ENCODE data around the gene RPTOR.

DNA sequence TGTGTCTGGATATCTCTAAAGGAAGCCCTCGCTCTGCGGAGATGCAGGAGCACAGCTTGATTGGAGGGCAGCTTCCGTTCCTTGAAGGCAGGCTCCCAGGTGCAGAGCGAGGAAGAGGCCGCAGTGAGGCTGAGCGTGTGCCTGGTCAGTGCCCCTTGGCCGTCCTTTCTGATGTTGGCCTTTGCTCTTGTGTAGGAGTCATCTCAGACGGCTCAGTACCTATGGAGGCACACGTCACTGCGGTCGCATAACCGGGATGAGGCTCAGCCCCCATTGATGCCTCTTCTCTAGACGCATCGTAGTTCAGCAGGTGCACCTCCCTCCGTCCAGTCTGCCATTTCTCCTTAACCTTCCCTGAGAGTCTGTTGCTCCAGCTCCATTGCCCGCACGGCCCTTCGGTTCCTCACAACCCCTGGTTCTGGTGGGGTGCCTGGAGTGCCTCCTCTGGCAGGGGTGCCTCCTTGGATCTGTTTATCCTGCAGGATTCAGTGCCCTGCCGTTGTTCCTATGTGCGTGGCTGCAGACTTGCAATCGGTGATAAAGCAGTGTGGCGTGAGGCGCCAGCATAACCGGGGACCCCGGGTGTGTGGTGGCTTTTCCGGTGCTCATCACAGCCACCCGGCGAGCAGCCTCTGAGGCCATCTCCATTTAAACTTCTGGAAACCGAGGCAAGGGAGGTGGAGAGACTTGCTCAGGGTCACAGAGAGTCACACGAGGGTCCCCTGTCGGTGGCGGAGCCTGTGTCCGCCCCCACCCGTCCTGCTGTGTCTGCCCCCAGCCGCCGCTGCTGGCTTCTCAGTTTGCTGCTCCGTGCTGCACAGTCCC lies 258.2 kb downstream of the RPTOR start:
- TF ChIP-seq EZH2phosphoT487 (IDR thresholded peaks at IDR 0.05; ENCODE audit: borderline replicate concordance, low read depth, low read length): no peak
- TF ChIP-seq, protein P1, sequence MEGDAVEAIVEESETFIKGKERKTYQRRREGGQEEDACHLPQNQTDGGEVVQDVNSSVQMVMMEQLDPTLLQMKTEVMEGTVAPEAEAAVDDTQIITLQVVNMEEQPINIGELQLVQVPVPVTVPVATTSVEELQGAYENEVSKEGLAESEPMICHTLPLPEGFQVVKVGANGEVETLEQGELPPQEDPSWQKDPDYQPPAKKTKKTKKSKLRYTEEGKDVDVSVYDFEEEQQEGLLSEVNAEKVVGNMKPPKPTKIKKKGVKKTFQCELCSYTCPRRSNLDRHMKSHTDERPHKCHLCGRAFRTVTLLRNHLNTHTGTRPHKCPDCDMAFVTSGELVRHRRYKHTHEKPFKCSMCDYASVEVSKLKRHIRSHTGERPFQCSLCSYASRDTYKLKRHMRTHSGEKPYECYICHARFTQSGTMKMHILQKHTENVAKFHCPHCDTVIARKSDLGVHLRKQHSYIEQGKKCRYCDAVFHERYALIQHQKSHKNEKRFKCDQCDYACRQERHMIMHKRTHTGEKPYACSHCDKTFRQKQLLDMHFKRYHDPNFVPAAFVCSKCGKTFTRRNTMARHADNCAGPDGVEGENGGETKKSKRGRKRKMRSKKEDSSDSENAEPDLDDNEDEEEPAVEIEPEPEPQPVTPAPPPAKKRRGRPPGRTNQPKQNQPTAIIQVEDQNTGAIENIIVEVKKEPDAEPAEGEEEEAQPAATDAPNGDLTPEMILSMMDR (conservative IDR thresholded peaks at IDR 0.05; ENCODE audit: low read length): no peak

All from OCI-LY7 (cell line).